GM12878 (cell line): Measurements from ENCODE around the gene NHSL2. TPM values are rescaled to one million over a fixed set of nuclear protein-coding genes. Genes with fewer than 3 reads are reported as not detected.
"Not testable (repeated sequence)": the region's sequence is repeated elsewhere in the genome, so short reads cannot be mapped to it uniquely, and the experiment has no call there.

Experiments
- ATAC-seq: fragments of 200-7000 bp; cut with Tn5 transposase; 3 replicates; pipeline ENCODE4 v1.9.1; 2020; ENCODE audit warnings: mild to moderate bottlenecking, moderate library complexity
- BruUV-seq: library from RNA; stranded (reverse); fragments of 400-500 nt; replicated peaks from 2 replicates; lab custom pipeline; 2021; lab: Mats Ljungman, UMichigan
- CTCF ChIA-PET: fragments of 300-600 bp; sonication (Branson Sonifier 250); formaldehyde crosslinking; extraction: SDS; loops from one replicate; lab custom pipeline; 2021; ENCODE audit warnings: inconsistent platforms; lab: Yijun Ruan, JAX
- POLR2A ChIA-PET: fragments of 350-600 bp; formaldehyde crosslinking; extraction: SDS; loops from one replicate; lab custom pipeline; 2021; ENCODE audit warnings: inconsistent platforms; lab: Charles Lee
- RAD21 ChIA-PET: fragments of 300-600 bp; sonication (Branson Sonifier 250); formaldehyde crosslinking; loops from one replicate; lab custom pipeline; 2023; ENCODE audit warnings: antibody characterized with exemption; ENCODE audit not compliant: unreplicated experiment; lab: Charles Lee
- SMC1A ChIA-PET: fragments of 300-600 bp; sonication (Branson Sonifier 250); formaldehyde crosslinking; loops from one replicate; lab custom pipeline; 2023; ENCODE audit not compliant: unreplicated experiment, uncharacterized antibody; lab: Charles Lee
- DNase-seq: peaks from one replicate; pipeline ENCODE4 v3.0.0-alpha.2; 2011; ENCODE audit warnings: low read depth, low spot score
- FAIRE-seq: peaks from 3 replicates; lab custom pipeline; 2011; peaks lifted over from hg19 to GRCh38; lab: Jason Lieb, UNC
- H2AFZ ChIP-seq: 2 replicates; pipeline ENCODE4 v1.6.0; 2011; ENCODE audit warnings: low read depth, low read length, control low read depth; ENCODE audit not compliant: control insufficient read depth
- H3K27ac ChIP-seq: 2 replicates; pipeline ENCODE4 v1.5.1; 2011; ENCODE audit warnings: control low read depth; ENCODE audit not compliant: control insufficient read depth, insufficient read depth
- H3K27me3 ChIP-seq, 2 experiments: replicated peaks in 1 of 2; 2 replicates each; pipeline versions ENCODE4 v1.6.0 to v1.6.1; 2011; ENCODE audit warnings: low read length in 1 of 2; ENCODE audit not compliant: control insufficient read depth in 2 of 2, insufficient read depth in 2 of 2
- H3K36me3 ChIP-seq, 2 experiments: 2 replicates each; pipeline ENCODE4 v1.5.1; 2011; ENCODE audit warnings: low read length in 1 of 2; ENCODE audit not compliant: control insufficient read depth in 2 of 2, insufficient read depth in 2 of 2
- H3K4me1 ChIP-seq: 2 replicates; pipeline ENCODE4 v1.6.1; 2011; ENCODE audit warnings: mild to moderate bottlenecking, low read length, moderate library complexity, mixed read lengths; ENCODE audit not compliant: control insufficient read depth, insufficient read depth
- H3K4me2 ChIP-seq: 2 replicates; pipeline ENCODE4 v1.6.0; 2011; ENCODE audit warnings: control low read depth; ENCODE audit not compliant: control insufficient read depth, insufficient read depth
- H3K4me3 ChIP-seq: fragments of 200-600 bp; sonication (generic); 2 replicates; pipeline ENCODE4 v1.5.1; 2016
- H3K79me2 ChIP-seq: 2 replicates; pipeline ENCODE4 v1.6.0; 2011; ENCODE audit warnings: low read length; ENCODE audit not compliant: control insufficient read depth, insufficient read depth
- H3K9ac ChIP-seq: 2 replicates; pipeline ENCODE4 v1.8.0; 2011; ENCODE audit warnings: low read length, control low read depth, mixed read lengths; ENCODE audit not compliant: control insufficient read depth, insufficient read depth
- H3K9me3 ChIP-seq: replicated peaks from 3 replicates; pipeline ENCODE4 v1.5.1; 2011; ENCODE audit warnings: mild to moderate bottlenecking, low read length; ENCODE audit not compliant: control insufficient read depth, insufficient read depth
- H4K20me1 ChIP-seq: 2 replicates; pipeline ENCODE4 v1.6.0; 2011; ENCODE audit not compliant: control insufficient read depth, insufficient read depth
- BCLAF1 ChIP-seq: fragments of 450-650 bp; IDR thresholded peaks from 2 replicates; pipeline ENCODE4 v1.6.1; 2017; ENCODE audit warnings: antibody characterized with exemption, mild to moderate bottlenecking, moderate library complexity
- CBX5 ChIP-seq: sonication (generic); IDR thresholded peaks from 2 replicates; pipeline ENCODE4 v1.6.1; 2016; ENCODE audit warnings: low read depth, moderate library complexity, mild to moderate bottlenecking, inconsistent platforms
- EP300 ChIP-seq, 2 experiments: fragments of 150-350 bp in 1 of 2; IDR thresholded peaks; 2 replicates each; pipeline ENCODE4 v1.6.1; 2011 to 2012; ENCODE audit warnings: low read depth in 2 of 2, low read length in 2 of 2, borderline replicate concordance in 1 of 2, improper control_type of control experiment in 1 of 2, inconsistent platforms in 1 of 2; ENCODE audit not compliant: control insufficient read depth in 1 of 2
- ETV6 ChIP-seq, 2 experiments: fragments of 450-650 bp in 1 of 2; IDR thresholded peaks in 1 of 2; conservative IDR thresholded peaks in 1 of 2; 2 replicates each; pipeline ENCODE4 v1.6.1; 2014; ENCODE audit warnings: antibody characterized with exemption in 1 of 2, borderline replicate concordance in 1 of 2, low read depth in 1 of 2, mild to moderate bottlenecking in 1 of 2, moderate library complexity in 1 of 2
- HCFC1 ChIP-seq: fragments of 150-350 bp; IDR thresholded peaks from 2 replicates; pipeline ENCODE4 v1.6.1; 2014; ENCODE audit warnings: low read length
- MEF2A ChIP-seq: IDR thresholded peaks from 2 replicates; pipeline ENCODE4 v1.6.1; 2011; ENCODE audit warnings: low read depth, mild to moderate bottlenecking, low read length, moderate library complexity; ENCODE audit not compliant: insufficient read depth
- TBL1XR1 ChIP-seq: IDR thresholded peaks from 2 replicates; pipeline ENCODE4 v1.6.1; 2012; ENCODE audit warnings: low read depth, low read length, improper control_type of control experiment
- WGBS: methylation state at CpG from one replicate; pipeline ENCODE4 v1.1.6; 2016; ENCODE audit warnings: low lambda C conversion rate; ENCODE audit not compliant: insufficient replicate concordance, insufficient coverage; ENCODE audit errors: missing lambda C conversion rate; 5-methylcytosine and 5-hydroxymethylcytosine counted together
- in situ Hi-C: fragments of 300-500 bp; cut with MboI; formaldehyde crosslinking; loops from 9 replicates; pipeline ENCODE4 v1.14.3; 2018; ENCODE audit warnings: mixed read lengths
- intact Hi-C: fragments of 100-400 bp; cut with micrococcal nuclease; formaldehyde crosslinking; loops from one replicate; pipeline ENCODE4 v1.14.2; 2022; ENCODE audit not compliant: unreplicated experiment
- polyA plus RNA-seq, 11 experiments: library from polyadenylated mRNA; depleted of rRNA in 4 of 11; unstranded in 6 of 11; stranded (reverse) in 5 of 11; fragments of >200 nt; fragmentation: Nextera tagmentation in 4 of 11; fragmentation: Illumina TruSeq in 1 of 11; extraction: Ambion mirVana in 4 of 11; extraction: Trizol in 1 of 11; gene quantifications; 1 replicate in 1 of 11; 2 replicates in 10 of 11; pipeline versions ENCODE4 v1.2.1 to v1.2.3, GENCODE V29; 2011 to 2016; ENCODE audit warnings: inconsistent platforms in 2 of 11, missing spikeins in 2 of 11, low read depth in 1 of 11
- total RNA-seq, 4 experiments: library from RNA; depleted of rRNA in 3 of 4; stranded (reverse); fragments of >200 nt in 3 of 4; fragmentation: Illumina TruSeq in 1 of 4; extraction: Trizol in 1 of 4; gene quantifications; 2 replicates each; pipeline versions ENCODE4 v1.2.1 to v1.2.3, GENCODE V29; 2013 to 2021

Gene NHSL2
- total and polyA plus RNA-seq, 10 of the 15 experiments (the other 5 are each of a cell fraction or from before 2014, with no cell fraction given), result 0.05 to 0.53 (median 0.07) TPM; not detected in 2

- H2AFZ ChIP-seq, H3K9me3 ChIP-seq, SMC1A ChIA-PET, BruUV-seq, DNase-seq, POLR2A ChIA-PET, FAIRE-seq, H4K20me1 ChIP-seq, H3K27me3 ChIP-seq, intact Hi-C loops, H3K36me3 ChIP-seq, H3K4me3 ChIP-seq, ATAC-seq, in situ Hi-C loops, H3K4me1 ChIP-seq, H3K9ac ChIP-seq, H3K79me2 ChIP-seq, CTCF ChIA-PET, RAD21 ChIA-PET, H3K4me2 ChIP-seq, H3K27ac ChIP-seq: not testable (repeated sequence)
- 65% methylated on average over 15 of the region's 15 CpGs for WGBS
Measured at GRCh38 chrX:72058346-72058745, 147.7 kb downstream of the NHSL2 start.

GRCh38 chrX:72060196-72060920 lies 149.7 kb downstream of the NHSL2 start:
- ChIA-PET SMC1A (no interaction called here), POLR2A (no interaction called here), CTCF (no interaction called here), RAD21 (no interaction called here)
- H3K4me2 ChIP-seq, result no peak overlapping the region
- H3K9ac ChIP-seq, result no peak overlapping the region
- H3K36me3 ChIP-seq, result no peaks in the 10 kb centered on the region
- H2AFZ ChIP-seq, result no peak overlapping the region
- no peaks in the 10 kb centered on the region for H4K20me1 ChIP-seq
- no peaks in the 10 kb centered on the region for H3K79me2 ChIP-seq
- ATAC-seq (no peak), FAIRE-seq (no peak), DNase-seq (no peak)
- H3K27ac ChIP-seq, result no peak overlapping the region
- BruUV-seq, result no TSS peak
- H3K4me1 ChIP-seq, result no peaks in the 10 kb centered on the region
- intact Hi-C loops (no loop called here), in situ Hi-C loops (no loop called here)
- no peaks in the 10 kb centered on the region for H3K9me3 ChIP-seq
- peaks cover 3 to 6% of the 10 kb centered on the region in 2 experiments; a peak in 3 of 4 replicates for H3K27me3 ChIP-seq
- TF ChIP-seq HCFC1 (no peak), CBX5 (no peak), ETV6 (conservative IDR thresholded peaks at IDR 0.05 in 1 of 2, IDR thresholded peaks at IDR 0.05 in 1 of 2; ENCODE audit: borderline replicate concordance in 1 of 2, low read depth in 1 of 2) (no peak), BCLAF1 (no peak), MEF2A (no peak), TBL1XR1 (no peak), EP300 (IDR thresholded peaks at IDR 0.05; ENCODE audit: borderline replicate concordance in 1 of 2, control insufficient read depth in 1 of 2, low read depth in 2 of 2, low read length in 2 of 2) (no peak)
- no peak overlapping the region for H3K4me3 ChIP-seq
- 30% methylated on average over 8 of the region's 8 CpGs for WGBS
